ENCODE measurements around the gene PRMT7.

Gene PRMT7

DNA sequence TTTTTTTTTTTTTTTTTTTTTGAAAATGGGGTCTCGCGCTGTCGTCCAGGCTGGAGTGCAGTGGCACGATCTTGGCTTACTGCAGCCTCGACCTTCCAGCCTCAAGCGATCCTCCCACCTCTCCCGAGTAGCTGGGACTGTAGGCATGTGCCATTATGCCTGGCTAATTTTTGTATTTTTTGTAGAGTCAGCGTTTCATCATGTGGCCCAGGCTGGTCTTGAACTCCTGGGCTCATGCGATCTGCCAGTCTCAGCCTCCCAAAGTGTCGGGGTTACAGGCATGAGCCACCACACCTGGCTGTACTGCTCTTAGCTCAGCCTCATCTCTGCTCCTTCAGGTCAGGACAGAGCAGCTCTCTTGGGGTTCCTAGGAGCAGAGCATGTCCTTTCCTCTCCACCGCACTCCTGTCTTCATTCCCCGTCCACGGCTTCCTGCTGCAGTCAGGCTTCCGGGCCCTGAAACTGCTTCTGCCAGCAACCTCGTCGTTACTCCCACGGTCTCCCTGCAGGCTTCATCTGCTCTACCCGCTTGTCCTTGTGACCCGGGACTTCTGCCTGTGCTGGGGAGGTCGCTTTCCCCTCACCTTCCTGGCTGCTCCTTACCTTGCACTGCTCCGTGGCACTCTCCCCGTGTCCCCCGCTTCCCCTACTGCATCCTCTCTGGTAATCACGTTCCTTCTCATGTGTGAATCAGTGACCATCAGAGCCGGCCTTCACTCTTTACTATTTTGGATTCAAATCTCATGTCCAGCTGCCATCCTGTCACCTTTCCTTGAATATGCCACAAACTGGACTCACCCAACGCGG lies 38.0 kb downstream of the PRMT7 start:
- DNase-seq, result no peak

DNA sequence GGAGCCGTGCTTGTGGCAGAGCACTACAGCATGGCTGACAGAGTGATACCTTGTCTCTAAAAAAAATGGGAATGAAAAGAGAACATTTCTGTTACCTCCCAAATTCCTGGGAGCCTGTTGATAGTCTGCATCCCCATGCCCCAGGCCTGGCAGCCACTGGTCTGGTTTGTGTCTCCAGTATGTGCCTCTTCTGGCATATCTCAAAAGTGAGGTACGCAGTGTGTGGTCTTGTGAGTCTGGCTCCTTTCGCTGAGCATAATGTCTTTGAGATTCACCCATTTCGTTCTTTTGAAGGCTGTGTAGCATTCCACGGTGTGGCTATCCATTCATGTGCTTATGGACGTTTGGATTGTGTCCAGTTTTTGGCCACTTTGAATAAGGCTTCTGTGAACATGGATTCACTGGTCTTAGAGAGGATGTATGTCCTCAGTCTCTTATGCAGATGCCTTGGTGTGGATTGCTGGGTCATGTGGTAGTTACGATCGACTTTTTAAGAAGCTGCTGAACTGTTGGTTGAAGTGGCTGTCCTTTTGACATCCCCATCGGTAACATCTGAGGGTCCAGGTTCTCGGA lies 39.1 kb downstream of the PRMT7 start:
- no peak for DNase-seq

DNA sequence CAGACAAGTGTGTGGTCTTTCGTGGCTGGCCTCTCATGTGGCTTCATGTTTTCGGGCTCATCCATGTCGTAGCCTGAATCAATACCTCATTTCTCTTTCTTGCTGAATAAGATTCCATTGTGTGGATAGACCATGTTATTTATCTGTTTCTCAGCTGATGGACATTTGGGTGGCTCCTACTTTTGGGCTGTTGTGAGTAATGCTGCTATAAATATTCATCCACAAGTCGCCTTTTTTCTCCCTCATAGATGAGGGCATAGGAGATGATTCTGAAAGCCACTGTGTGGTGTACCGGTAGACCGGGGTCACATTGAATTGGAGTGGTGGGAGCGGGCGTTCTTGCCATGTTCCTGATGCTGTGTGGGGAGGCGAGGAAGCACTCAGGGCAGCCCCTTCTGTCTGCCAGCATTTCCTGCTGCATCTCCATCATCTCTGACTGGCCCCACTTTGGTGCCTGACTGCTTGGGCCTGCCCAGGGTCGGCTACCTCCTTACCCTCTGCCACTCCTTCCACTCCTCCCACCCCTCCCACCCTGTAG lies 40.1 kb downstream of the PRMT7 start:
- DNase-seq, result no peak

- DNase-seq, result no peak
Observed at GRCh38 chr16:68351463-68351862, 40.6 kb downstream of the PRMT7 start.

DNA sequence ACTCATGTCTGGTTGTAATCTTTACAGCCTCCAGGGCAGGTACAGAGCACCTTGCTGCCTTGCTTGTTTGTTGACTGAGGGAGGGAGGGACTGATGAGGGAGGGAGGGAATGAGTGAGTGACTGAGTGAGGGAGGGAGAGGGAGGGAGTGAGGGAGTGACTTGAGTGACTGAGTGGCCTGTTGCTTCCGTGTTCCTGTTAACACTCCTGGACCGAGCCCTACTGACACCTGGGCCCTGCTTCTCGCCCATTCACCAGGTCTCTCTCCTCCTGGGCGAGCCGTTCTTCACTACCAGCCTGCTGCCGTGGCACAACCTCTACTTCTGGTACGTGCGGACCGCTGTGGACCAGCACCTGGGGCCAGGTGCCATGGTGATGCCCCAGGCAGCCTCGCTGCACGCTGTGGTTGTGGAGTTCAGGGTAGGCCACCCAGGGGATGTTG lies 41.2 kb downstream of the PRMT7 start:
- DNase-seq, result no peak

GRCh38 chr16:68353366-68353765 lies 42.5 kb downstream of the PRMT7 start:
- DNase-seq, result no peak

- no peak for DNase-seq
Observed at GRCh38 chr16:68354816-68355215, 44.0 kb downstream of the PRMT7 start.

GRCh38 chr16:68355447-68356248 lies 44.8 kb downstream of the PRMT7 start:
- DNase-seq, result no peak

- DNase-seq, result peak; percentile 88
Observed at GRCh38 chr16:68356249-68356918, 45.6 kb downstream of the PRMT7 start.

DNA sequence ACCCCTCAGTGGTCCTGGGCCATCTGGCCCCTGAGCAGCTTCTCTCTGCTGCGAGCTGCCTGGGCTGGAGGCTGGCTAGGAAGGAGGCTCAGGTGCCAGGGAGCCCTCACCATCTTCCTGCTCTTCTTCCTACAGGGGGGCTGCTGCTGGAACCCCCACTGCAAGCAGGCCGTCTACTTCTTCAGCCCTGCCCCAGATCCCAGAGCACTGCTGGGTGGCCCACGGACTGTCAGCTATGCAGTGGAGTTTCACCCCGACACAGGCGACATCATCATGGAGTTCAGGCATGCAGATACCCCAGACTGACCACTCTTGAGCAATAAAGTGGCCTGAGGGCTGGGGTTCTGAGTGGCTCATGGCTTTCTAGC lies 46.1 kb downstream of the PRMT7 start:
- DNase-seq, result no peak

DNA sequence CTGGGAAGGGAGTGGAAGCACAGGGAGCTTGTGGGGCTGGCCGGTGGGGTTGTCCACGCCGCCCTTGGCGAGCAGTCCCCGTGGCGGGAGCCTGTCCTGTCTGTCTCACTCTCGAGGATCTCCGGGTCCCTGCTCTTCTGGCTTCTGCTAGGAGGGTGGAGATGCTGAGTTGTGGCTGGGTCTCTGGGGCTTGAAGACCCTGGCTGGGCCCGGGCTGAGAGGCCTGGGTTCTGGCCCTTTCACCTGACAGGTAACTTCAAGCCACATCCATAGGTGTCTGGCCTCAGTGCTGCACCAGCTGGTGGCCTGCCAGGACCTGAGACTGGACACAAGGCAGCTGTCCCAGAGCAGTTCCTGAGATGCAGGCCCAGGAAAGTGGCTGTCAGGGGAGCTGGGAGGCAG lies 46.7 kb downstream of the PRMT7 start:
- DNase-seq, result no peak

DNA sequence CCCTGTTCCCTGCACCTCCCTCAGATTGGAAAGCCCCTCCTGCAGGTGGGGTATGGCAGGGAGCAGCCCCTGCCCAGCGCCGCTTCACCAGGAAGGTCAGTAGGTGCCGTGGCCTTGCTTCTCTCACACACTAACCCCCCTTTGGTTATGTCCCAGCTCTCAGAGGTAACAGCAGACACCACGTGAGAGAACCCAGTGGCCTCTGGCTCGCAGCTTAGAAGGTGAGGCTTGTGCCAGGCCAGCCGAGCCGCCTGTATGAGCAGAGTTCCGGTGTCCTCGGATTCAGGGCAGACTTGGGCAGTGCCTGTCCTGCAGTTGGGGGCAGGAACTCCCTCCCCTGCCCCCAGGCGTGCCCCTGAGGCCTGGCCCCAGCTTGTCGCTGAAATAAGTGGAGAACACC lies 47.1 kb downstream of the PRMT7 start:
- no peak for DNase-seq

DNA sequence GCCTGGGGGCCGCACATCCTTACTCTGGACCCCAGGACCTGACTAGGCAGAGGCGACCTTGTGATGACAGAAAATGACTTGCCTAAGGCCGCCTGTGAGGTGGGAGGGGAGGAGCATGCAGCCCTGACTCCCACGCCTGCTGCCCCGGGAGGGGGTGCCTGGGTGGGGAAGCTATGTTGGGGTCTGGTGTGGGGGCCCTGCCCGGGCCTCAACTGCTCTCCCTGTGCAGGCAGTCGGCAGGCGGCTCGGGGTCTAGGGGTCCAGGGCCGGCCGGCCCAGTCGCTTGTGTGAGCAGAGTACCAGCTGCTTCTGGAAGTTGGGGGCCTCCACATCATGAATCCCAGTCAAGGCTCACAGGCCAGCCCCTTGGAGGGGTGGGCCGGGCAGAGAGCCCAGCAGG lies 48.1 kb downstream of the PRMT7 start:
- no peak for DNase-seq

GRCh38 chr16:68359398-68360191 lies 48.8 kb downstream of the PRMT7 start:
- DNase-seq, result no peak

DNA sequence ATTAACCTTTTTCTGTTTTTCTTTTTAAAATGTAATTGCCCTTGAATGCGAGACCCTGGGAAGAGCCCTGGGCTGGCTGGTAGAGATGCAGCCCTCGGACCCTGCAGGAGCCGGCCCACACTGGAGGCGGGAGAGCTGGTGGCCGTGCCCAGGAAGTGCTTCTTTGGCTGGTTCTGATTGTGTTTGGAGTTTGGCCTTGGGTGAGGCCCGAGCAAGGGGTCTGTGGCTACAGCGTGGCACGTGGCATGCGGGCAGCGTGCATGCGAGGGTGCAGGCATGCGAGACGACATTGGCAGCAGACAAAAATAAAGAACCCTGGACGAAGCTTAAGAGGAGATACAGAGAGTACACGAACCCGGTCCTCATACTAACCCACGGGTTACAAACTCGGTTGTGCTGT lies 49.7 kb downstream of the PRMT7 start:
- no peak for DNase-seq

GRCh38 chr16:68360956-68361355 lies 50.1 kb downstream of the PRMT7 start:
- no peak for DNase-seq

DNA sequence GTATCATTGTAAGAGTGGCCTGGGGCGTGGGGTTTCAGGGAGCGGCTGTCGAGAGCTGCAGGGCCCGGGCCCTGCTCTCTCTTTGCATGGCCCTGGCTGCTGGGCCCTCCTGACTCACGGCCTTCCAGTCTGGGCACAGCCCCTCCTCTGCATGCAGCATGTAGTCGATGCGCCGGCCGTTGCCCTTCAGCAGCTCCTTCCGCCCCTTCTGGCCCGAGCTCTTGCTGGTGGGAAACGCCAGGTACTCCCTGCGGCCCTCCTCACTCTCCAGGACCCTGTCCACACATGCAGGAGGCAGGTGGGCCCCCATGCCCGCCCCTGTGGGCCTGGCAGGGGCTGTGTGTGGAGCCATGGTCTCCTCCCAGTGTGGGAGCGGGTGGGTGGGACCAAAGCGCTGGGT lies 50.7 kb downstream of the PRMT7 start:
- DNase-seq, result no peak

DNA sequence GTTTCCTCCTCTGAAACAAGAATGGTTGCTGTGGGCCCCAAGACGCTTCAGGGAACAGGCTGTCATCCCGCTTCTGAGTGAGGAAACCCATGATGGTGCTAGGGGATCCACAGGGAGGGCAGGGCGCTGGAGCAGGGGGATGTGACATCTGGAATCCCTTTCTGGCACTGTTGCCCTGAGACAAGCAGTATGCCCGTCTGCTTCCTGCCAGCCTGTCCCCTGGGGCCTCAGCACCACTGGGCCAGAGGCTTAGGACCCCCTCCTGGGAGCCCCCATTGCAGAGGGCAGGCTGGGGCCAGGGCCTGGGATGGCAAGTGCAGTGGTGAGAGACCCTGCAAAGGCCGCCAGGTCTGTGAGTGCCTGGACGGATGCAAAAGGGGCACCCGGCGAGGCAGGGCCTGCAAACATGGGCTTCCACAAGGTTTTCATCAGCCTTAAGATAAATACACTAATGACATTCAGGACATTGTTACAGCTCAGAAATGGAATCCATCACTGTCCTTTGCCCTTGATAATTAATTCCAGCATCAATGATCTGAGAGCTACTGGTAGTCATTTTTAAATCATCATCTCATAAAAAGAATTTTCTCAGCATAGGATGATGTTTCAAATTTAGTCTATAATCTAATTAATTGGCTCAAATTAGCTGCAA lies 51.6 kb downstream of the PRMT7 start:
- no peak for DNase-seq

DNA sequence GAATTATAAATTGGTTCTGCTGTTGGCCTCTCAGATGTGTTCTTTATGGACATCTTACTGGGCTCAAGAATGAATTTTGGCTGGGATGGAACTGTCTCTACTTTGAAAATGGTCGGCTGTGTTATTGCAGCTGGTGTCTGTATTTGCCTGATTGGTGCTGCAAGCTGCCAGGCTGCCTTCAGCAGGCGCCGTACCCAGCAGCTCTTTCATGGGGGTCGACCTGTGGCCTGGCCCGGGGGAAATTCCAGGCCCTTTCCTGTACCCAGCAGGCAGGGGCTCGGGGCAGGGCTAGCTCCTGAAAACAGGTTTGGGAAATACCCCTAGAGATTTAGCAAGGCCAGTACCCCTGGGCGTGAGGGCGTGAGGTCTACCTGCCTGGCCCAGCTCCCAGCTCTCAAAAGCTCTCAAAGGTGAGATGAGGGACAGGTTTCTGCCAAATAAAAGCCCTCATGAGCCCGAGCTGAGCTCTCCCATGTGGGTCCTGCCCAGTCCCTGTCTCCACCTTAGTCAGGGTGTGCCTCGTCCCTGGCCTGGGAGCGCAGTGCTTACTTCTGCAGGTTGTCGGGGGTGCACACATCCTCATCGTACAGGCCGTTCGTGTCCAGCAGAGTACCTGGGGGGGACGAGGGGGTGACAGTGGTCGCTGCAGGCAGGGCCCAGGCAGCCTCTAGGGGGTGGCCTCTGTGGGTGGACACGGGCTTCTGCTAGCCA lies 52.3 kb downstream of the PRMT7 start:
- no peak for DNase-seq

DNA sequence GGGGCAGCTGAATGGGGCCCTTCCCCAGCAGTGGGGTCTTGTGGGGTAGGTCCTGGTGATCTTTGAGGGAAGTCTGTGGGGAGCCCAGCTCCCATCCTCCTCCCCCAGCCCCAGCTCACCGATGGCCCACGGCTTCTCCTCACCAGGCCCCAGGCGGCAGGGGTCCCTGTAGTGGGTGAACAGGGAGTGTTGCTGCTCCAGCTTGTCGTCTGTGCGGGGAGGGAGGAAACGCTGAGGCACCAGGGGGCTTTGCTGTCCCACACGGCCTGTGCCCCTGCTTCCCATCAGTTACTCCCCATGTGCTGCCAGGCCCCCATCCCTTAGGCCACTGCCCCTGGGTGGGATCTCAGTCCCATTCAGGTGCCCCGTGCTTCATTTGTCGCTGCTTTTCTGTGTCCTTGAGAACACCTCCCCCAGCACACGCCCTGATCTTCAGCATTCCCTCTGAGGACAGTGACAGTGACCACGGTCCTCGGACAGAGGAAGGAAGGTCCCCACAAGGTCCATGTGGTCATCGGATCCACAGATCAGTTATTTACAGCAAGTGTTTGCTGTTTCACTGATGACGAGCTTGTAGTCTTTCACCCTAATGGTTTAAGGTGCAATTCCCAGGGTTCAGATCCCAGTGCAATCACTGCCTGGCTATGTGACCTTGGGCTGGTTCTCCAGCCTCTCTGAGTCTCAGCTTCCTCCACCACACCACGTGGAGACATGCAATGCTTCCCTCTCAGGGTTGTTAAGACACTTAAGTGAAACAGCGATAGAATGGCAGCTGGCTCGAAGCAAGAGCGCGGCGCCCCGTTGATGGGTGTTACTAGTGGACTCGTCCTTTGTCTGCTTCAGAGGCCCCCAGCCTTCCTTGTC lies 53.1 kb downstream of the PRMT7 start:
- no peak for DNase-seq

All from activated CD4-positive, alpha-beta T cell treated with anti-CD3 and anti-CD28 coated beads, Interleukin-10, Interleukin-2, amounts not matched to agents 100 ng/mL and 50 ng/mL, durations not matched to agents 16 hours and 8 hours (primary cell).